KMS-11 (cell line): ENCODE results near the gene TARBP1.
"Not testable (repeated sequence)": the region's sequence is repeated elsewhere in the genome, so short reads cannot be mapped to it uniquely, and the experiment has no call there.

Experiments used
- H2AFZ ChIP-seq: fragments of 200-600 bp; sonication (generic); 2 replicates; pipeline ENCODE4 v1.6.1; 2016; ENCODE audit warnings: antibody characterized with exemption, mixed run types, low read depth
- H3K27ac ChIP-seq: fragments of 200-600 bp; sonication (generic); 2 replicates; pipeline ENCODE4 v1.6.1; 2016; ENCODE audit warnings: mild to moderate bottlenecking, mixed run types
- H3K27me3 ChIP-seq: fragments of 200-600 bp; sonication (generic); 2 replicates; pipeline ENCODE4 v1.6.1; 2017; ENCODE audit warnings: mild to moderate bottlenecking, low read depth, mixed run types, moderate library complexity; ENCODE audit not compliant: insufficient read depth
- H3K36me3 ChIP-seq: fragments of 200-600 bp; sonication (generic); 2 replicates; pipeline ENCODE4 v1.6.1; 2017; ENCODE audit warnings: mild to moderate bottlenecking, mixed run types; ENCODE audit not compliant: insufficient read depth
- H3K4me1 ChIP-seq: fragments of 200-600 bp; sonication (generic); 2 replicates; pipeline ENCODE4 v1.6.1; 2016; ENCODE audit warnings: mild to moderate bottlenecking, low read depth, mixed run types; ENCODE audit not compliant: poor library complexity, severe bottlenecking
- H3K4me2 ChIP-seq: fragments of 200-600 bp; sonication (generic); 2 replicates; pipeline ENCODE4 v1.7.0; 2016; ENCODE audit warnings: mild to moderate bottlenecking, mixed run types
- H3K4me3 ChIP-seq: fragments of 200-600 bp; sonication (generic); IDR thresholded peaks from 2 replicates; pipeline ENCODE4 v1.6.1; 2017; ENCODE audit warnings: low read depth, low read length, mixed read lengths; ENCODE audit not compliant: insufficient read depth
- H3K79me2 ChIP-seq: fragments of 200-600 bp; sonication (generic); 2 replicates; pipeline ENCODE4 v1.6.1; 2016; ENCODE audit warnings: low read depth, mixed run types; ENCODE audit not compliant: insufficient read depth
- H3K9ac ChIP-seq: fragments of 200-600 bp; sonication (generic); 2 replicates; pipeline ENCODE4 v1.6.1; 2016; ENCODE audit warnings: mild to moderate bottlenecking, mixed run types
- H4K20me1 ChIP-seq: fragments of 200-600 bp; sonication (generic); 2 replicates; pipeline ENCODE4 v1.6.1; 2016; ENCODE audit warnings: mild to moderate bottlenecking, mixed run types; ENCODE audit not compliant: insufficient read depth
- TF ChIP-seq, protein P1 (sequence below): fragments of 200-600 bp; sonication (generic); conservative IDR thresholded peaks from 2 replicates; pipeline ENCODE4 v1.6.1; 2017; ENCODE audit warnings: low read depth, mild to moderate bottlenecking, antibody characterized with exemption, low read length, moderate library complexity, mixed read lengths

TARBP1 gene

DNA sequence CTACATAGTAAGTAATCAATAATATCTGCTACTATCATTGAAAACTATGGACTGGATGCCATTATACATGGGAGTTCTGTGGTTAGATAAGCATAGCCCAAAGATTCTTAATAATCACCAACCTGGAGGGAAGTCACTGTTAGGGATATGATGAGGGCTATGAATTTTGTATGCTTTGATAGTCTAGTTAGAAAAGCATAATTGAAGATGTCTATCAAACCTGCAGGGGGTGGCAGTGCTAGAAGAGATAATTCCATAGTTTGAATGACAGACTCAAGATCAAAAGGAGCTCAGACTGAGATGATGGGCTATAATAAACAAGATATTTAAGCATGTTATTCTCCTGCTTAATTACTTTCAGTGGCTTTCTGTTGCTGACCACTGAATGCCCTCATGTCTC is 121.1 kb downstream of the TARBP1 start:
- TF ChIP-seq, protein P1, sequence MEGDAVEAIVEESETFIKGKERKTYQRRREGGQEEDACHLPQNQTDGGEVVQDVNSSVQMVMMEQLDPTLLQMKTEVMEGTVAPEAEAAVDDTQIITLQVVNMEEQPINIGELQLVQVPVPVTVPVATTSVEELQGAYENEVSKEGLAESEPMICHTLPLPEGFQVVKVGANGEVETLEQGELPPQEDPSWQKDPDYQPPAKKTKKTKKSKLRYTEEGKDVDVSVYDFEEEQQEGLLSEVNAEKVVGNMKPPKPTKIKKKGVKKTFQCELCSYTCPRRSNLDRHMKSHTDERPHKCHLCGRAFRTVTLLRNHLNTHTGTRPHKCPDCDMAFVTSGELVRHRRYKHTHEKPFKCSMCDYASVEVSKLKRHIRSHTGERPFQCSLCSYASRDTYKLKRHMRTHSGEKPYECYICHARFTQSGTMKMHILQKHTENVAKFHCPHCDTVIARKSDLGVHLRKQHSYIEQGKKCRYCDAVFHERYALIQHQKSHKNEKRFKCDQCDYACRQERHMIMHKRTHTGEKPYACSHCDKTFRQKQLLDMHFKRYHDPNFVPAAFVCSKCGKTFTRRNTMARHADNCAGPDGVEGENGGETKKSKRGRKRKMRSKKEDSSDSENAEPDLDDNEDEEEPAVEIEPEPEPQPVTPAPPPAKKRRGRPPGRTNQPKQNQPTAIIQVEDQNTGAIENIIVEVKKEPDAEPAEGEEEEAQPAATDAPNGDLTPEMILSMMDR: no peak
- no peak overlapping the region for H3K4me2 ChIP-seq

DNA sequence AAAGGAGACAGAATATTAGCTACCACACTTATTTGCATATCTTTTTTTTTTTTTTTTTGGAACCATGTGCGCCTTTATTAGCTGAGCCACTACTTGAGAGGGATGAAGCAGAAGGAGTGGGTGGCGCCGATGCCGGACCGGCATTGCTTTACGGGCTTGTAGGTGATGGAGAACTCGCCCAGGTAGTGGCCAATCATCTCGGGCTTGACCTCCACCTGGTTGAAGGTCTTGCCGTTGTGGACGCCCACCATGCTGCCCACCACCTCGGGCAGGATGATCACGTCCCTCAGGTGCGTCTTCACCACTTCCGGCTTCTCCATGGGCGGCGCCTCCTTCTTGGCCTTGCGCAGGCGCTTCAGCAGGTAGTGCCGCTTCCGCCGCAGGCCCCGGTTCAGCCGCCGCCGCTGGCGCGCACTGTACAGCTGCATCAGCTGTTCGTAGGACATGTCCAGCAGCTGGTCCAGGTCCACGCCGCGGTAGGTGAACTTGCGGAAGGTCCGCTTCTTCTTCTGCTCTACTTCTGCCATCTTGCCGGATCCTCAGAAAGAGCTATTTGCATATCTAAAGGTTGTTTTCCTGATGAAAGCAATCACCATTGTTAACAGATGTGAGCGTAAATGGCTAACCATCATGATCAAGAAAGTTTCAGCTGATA is 122.2 kb downstream of the TARBP1 start:
- H3K36me3 ChIP-seq, H3K4me1 ChIP-seq, H3K27me3 ChIP-seq, H3K27ac ChIP-seq, H3K4me3 ChIP-seq, H3K79me2 ChIP-seq, H4K20me1 ChIP-seq: not testable (repeated sequence)
- Histone ChIP-seq H2AFZ (peak overlapping the region; percentile 36; the same call in 1 of the 2 replicates), H3K9ac (peak overlapping the region; percentile 1; the same call in 1 of the 2 replicates), H3K4me2 (peak overlapping the region; percentile 17; the same call in 1 of the 2 replicates)

More for the DNA sequence above, 121.1 kb downstream of the TARBP1 start:
- Histone ChIP-seq H3K36me3 (no peaks in the 10 kb centered on the region), H3K27ac (no peak overlapping the region), H4K20me1 (no peaks in the 10 kb centered on the region), H2AFZ (no peak overlapping the region), H3K4me3 (no peak overlapping the region), H3K4me1 (no peaks in the 10 kb centered on the region), H3K27me3 (no peaks in the 10 kb centered on the region), H3K79me2 (no peaks in the 10 kb centered on the region), H3K9ac (no peak overlapping the region)

DNA sequence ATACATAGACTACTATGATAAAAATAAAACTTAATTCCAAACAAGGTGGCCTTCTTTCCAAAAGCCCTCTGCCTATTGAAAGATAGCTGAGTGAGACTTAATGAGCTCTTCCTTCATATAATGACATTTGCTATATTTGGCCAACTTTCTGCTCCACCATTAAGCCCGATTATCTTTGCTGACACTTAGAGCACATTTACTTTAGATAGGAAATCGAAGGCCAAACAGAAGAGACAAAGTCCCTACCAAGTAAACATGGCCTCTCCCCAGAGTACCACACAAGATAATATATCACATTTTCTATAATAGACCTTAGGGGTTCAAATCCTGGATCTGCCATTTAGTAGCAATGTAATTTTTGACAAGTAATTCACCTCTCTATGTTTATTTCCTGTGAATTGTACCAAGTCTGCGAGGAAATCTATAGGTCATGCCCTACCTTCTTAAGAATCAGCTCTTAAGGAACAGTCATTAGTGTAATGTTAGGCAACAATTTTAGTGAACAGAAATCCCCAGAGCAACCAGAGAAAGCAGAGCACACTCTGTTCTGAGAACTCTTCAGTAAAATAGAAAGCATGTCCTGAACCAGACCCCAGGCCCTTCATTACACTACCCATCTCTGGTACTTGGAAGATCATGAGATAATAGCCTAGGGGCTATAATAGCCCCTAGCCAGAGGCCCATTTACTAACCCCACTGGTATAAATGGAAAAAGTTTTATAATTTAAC is 123.0 kb downstream of the TARBP1 start:
- Histone ChIP-seq H3K36me3 (no peaks in the 10 kb centered on the region), H3K27me3 (no peaks in the 10 kb centered on the region), H2AFZ (peak overlapping the region; percentile 36; the same call in 1 of the 2 replicates), H3K4me1 (no peaks in the 10 kb centered on the region), H3K79me2 (no peaks in the 10 kb centered on the region), H4K20me1 (no peaks in the 10 kb centered on the region), H3K4me3 (no peak overlapping the region), H3K9ac (no peak overlapping the region), H3K4me2 (peak overlapping the region; percentile 17; the same call in 1 of the 2 replicates), H3K27ac (no peak overlapping the region)
- TF ChIP-seq, protein P1: no peak

DNA sequence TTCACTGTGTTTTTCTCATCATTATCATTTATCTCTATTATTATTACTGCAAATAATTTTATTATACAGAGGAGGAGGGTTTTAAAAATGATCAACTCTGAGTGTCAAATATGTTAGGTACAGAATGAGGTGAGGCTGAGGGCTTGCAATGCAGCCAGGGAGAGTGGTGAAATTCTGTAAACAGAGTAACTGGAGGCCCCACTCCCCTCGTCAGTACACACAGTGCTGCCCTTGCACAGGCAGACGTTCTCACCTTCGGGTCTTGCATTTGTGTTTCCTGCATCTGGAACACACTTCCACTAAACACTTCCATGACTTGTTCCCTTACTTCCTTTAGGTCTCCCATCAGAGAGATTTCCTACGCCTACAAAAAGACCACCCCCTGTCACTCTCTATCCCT is 130.0 kb downstream of the TARBP1 start:
- Histone ChIP-seq H3K27me3 (no peaks in the 10 kb centered on the region), H4K20me1 (no peaks in the 10 kb centered on the region), H2AFZ (no peak overlapping the region), H3K36me3 (no peaks in the 10 kb centered on the region; the same call in 1 of the 2 replicates), H3K4me2 (no peak overlapping the region), H3K27ac (no peak overlapping the region), H3K9ac (no peak overlapping the region), H3K4me1 (no peaks in the 10 kb centered on the region), H3K4me3 (no peak overlapping the region), H3K79me2 (no peaks in the 10 kb centered on the region)
- TF ChIP-seq, protein P1: no peak

DNA sequence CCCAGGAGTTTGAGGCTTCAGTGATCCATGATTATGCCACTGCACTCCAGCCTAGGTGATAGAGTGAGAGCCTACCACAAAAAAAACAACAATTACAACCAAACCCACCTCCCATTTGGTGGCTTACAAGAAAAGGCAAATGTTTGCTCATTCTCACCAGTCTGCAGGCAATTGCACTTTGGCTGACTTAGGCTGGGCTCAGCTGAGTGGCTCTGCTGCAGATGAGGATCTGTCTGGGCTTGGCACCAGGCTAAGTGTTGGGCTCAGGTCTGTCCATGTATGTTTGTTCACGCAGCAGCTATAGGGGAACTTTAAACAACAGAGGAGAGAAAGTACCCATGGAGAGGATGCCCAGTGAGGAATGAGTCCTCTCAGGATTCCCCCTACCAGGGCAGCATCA is 133.7 kb downstream of the TARBP1 start:
- no peaks in the 10 kb centered on the region for H4K20me1 ChIP-seq
- H3K4me2 ChIP-seq: no peak overlapping the region
- H3K27ac ChIP-seq: no peak overlapping the region
- no peaks in the 10 kb centered on the region; the same call in 1 of the 2 replicates for H3K36me3 ChIP-seq
- H2AFZ ChIP-seq: no peak overlapping the region
- no peaks in the 10 kb centered on the region for H3K4me1 ChIP-seq
- H3K9ac ChIP-seq: no peak overlapping the region
- H3K79me2 ChIP-seq: no peaks in the 10 kb centered on the region
- H3K27me3 ChIP-seq: no peaks in the 10 kb centered on the region
- no peak overlapping the region for H3K4me3 ChIP-seq
- TF ChIP-seq, protein P1: no peak
